A673 (cell line): ENCODE measurements around the gene CORO7. TPM values are rescaled to one million over a fixed set of nuclear protein-coding genes. Genes with fewer than 3 reads are reported as not detected.

Experiments used
- BruUV-seq: library from RNA; stranded (reverse); fragments of 400-500 nt; replicated peaks from 2 replicates; lab custom pipeline; 2021; lab: Mats Ljungman, UMichigan
- CTCF ChIA-PET: fragments of 300-600 bp; sonication (Branson Sonifier 250); formaldehyde crosslinking; loops from one replicate; lab custom pipeline; 2022; ENCODE audit warnings: antibody characterized with exemption; lab: Charles Lee
- POLR2A ChIA-PET: fragments of 300-600 bp; sonication (Branson Sonifier 250); formaldehyde crosslinking; loops from one replicate; lab custom pipeline; 2022; ENCODE audit warnings: antibody characterized with exemption; ENCODE audit not compliant: low non-redundant PET; lab: Charles Lee
- DNase-seq: peaks from one replicate; pipeline ENCODE4 v3.0.0-alpha.2; 2015; ENCODE audit warnings: low spot score
- H3K27ac ChIP-seq: fragments of 200-600 bp; sonication (generic); 2 replicates; pipeline ENCODE4 v1.5.1; 2016; ENCODE audit warnings: mixed run types, low read depth, mild to moderate bottlenecking, mixed read lengths, antibody characterized with exemption, low read length; ENCODE audit not compliant: poor library complexity, severe bottlenecking
- H3K27me3 ChIP-seq: fragments of 200-600 bp; sonication (generic); replicated peaks from 2 replicates; pipeline ENCODE4 v1.6.1; 2017; ENCODE audit warnings: mixed run types, low read depth, mild to moderate bottlenecking, mixed read lengths, antibody characterized with exemption, low read length; ENCODE audit not compliant: insufficient read depth, poor library complexity
- H3K36me3 ChIP-seq: fragments of 200-600 bp; sonication (generic); 2 replicates; pipeline ENCODE4 v1.6.1; 2016; ENCODE audit warnings: mixed run types, mild to moderate bottlenecking, mixed read lengths, antibody characterized with exemption, low read length; ENCODE audit not compliant: insufficient read depth, poor library complexity, severe bottlenecking
- H3K4me1 ChIP-seq: fragments of 200-600 bp; sonication (generic); 2 replicates; pipeline ENCODE4 v1.6.1; 2017; ENCODE audit warnings: mixed run types, mild to moderate bottlenecking, mixed read lengths, antibody characterized with exemption, low read length; ENCODE audit not compliant: insufficient read depth, poor library complexity, severe bottlenecking
- H3K4me3 ChIP-seq: fragments of 200-600 bp; sonication (generic); 2 replicates; pipeline ENCODE4 v1.5.1; 2016; ENCODE audit warnings: low read depth, mixed run types, mild to moderate bottlenecking, mixed read lengths, low read length; ENCODE audit not compliant: poor library complexity, severe bottlenecking
- H3K9me3 ChIP-seq: fragments of 200-600 bp; sonication (generic); 2 replicates; pipeline ENCODE4 v1.6.1; 2016; ENCODE audit warnings: mixed run types, low read depth, mild to moderate bottlenecking, mixed read lengths, antibody characterized with exemption, low read length; ENCODE audit not compliant: poor library complexity, severe bottlenecking
- EZH2 ChIP-seq: fragments of 200-600 bp; sonication (generic); IDR thresholded peaks from 2 replicates; pipeline ENCODE4 v1.6.1; 2017; ENCODE audit warnings: borderline replicate concordance, low read depth, mild to moderate bottlenecking, mixed read lengths, antibody characterized with exemption, low read length; ENCODE audit not compliant: poor library complexity, severe bottlenecking
- intact Hi-C: fragments of 100-400 bp; cut with micrococcal nuclease; formaldehyde crosslinking; loops from one replicate; pipeline ENCODE4 v1.10.0; 2022; ENCODE audit not compliant: unreplicated experiment
- total RNA-seq: library from RNA; stranded (reverse); gene quantifications from 2 replicates; pipeline ENCODE4 v1.2.3, GENCODE V29; 2021
- TF ChIP-seq, protein P1 (sequence below): fragments of 300-800, 200-600 bp; sonication (generic); conservative IDR thresholded peaks from 2 replicates; pipeline ENCODE4 v1.5.1; 2017; ENCODE audit warnings: low read depth, mild to moderate bottlenecking, antibody characterized with exemption, low read length, moderate library complexity, mixed read lengths

Gene CORO7
- total RNA-seq, 1 experiment from 2014 or later: 24.4 TPM

DNA sequence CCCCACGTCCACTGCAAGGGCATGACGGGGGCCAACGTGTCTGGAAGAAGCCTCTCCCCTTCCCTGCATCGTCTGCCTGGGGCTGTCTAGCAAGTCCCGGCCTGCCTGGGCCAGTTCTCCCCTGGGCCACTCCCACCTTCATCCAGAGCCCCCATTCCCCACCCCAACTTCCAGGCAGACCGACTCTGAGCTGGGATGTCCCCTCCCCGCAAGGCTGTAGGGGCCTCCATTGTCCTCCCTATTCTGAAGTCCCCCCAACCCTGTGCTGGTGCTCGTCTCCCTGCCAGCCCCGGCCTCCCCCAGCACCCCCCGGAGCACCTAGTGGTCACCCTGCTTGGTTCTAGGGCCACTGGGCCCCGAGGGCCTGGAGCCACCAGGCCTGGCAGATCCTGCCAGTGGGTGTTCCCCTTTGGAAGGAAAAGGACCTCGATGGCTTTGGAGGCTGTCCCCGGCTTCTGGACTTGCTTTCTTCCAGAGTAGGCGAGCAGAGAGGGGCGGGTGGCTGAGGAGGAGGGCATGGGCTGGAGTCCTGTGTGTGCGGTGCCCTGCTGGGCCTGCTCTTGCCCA is 95.7 kb downstream of the CORO7 start:
- BruUV-seq: no TSS peak
- Histone ChIP-seq H3K4me1 (peaks cover 37% of the 10 kb centered on the region), H3K4me3 (no peak overlapping the region), H3K27ac (no peak overlapping the region), H3K36me3 (no peaks in the 10 kb centered on the region), H3K27me3 (no peaks in the 10 kb centered on the region), H3K9me3 (no peaks in the 10 kb centered on the region)
- ChIA-PET POLR2A (no interaction called here), CTCF (no interaction called here)
- DNase-seq: no peak
- intact Hi-C loops: no loop called here
- TF ChIP-seq EZH2: no peak
- TF ChIP-seq, protein P1, sequence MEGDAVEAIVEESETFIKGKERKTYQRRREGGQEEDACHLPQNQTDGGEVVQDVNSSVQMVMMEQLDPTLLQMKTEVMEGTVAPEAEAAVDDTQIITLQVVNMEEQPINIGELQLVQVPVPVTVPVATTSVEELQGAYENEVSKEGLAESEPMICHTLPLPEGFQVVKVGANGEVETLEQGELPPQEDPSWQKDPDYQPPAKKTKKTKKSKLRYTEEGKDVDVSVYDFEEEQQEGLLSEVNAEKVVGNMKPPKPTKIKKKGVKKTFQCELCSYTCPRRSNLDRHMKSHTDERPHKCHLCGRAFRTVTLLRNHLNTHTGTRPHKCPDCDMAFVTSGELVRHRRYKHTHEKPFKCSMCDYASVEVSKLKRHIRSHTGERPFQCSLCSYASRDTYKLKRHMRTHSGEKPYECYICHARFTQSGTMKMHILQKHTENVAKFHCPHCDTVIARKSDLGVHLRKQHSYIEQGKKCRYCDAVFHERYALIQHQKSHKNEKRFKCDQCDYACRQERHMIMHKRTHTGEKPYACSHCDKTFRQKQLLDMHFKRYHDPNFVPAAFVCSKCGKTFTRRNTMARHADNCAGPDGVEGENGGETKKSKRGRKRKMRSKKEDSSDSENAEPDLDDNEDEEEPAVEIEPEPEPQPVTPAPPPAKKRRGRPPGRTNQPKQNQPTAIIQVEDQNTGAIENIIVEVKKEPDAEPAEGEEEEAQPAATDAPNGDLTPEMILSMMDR: no peak

DNA sequence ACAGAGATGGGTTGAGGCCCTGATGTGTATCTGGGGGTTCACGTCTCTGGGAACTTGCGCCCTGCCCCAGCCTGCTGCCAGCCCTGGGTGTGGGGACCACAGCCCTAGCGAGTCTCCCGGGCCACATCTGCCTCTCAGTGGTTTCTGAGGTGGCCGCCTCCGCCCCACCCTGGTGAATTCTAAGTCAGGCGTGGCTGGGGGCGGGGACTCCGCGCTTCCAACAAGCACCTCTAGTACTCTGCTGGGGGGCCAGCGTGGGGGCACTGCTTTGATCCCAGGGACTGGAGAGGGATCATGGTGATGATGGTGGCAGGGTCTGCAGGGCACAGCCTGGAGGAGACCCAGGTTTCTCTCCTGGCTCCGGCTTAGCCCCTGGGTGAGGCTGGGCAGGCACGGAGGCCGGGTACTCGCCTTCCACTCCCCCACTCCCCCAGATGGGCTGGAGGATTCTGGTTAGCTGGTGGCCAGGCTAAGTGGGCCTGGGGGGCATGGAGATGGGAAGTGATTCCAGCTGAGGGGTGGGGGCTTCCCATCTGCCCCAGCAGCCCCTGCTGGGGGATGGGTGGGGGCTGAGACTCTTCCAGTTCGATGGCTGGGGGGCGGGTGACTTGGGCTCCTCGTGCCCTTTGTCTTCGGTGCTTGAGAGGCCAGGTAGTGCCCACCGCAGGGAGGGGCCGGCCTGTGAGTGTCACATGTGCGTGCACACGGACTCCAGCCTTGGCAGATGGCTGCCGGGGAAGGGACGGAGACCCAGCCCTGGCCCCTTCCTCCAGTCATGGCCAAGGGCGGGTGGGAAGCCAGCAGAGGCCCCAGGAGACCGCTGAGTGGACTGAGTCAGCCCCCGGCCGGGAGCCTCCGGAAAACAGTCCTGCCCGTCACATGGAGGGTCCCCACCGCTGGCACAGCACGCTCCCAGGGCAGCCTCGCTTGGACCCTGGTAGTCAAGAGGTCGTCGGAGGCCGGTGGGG is 96.7 kb downstream of the CORO7 start:
- no peaks in the 10 kb centered on the region for H3K9me3 ChIP-seq
- POLR2A ChIA-PET: no interaction called here
- no TSS peak for BruUV-seq
- intact Hi-C loops: no loop called here
- DNase-seq: no peak
- H3K36me3 ChIP-seq: no peaks in the 10 kb centered on the region
- no peaks in the 10 kb centered on the region for H3K27me3 ChIP-seq
- no peak overlapping the region for H3K27ac ChIP-seq
- no peak overlapping the region for H3K4me3 ChIP-seq
- peaks cover 37% of the 10 kb centered on the region for H3K4me1 ChIP-seq
- CTCF ChIA-PET: no interaction called here
- TF ChIP-seq EZH2: no peak
- TF ChIP-seq, protein P1: no peak

DNA sequence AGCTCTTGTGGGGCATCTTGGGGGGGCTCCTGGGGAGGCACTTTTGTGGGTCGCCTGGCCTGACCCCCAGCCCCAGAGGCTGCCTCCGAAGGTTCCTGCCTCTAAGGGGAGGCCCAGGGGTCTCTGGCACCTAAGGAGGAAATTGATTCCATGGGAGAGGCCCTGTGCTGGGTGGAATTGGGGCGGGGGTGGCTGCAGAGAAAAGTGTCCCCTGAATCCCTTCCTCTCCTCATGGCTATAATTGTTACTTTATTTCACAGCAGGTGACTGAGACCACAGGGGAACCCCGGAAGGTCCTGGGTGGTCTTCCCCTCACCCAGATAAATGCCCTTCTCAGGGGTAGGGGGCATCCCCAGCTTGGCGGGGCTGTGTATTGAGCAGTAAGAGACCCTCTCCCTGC is 97.4 kb downstream of the CORO7 start:
- peak overlapping the region; percentile 14 for H3K27ac ChIP-seq
- CTCF ChIA-PET: no interaction called here
- peaks cover 36% of the 10 kb centered on the region for H3K4me1 ChIP-seq
- H3K27me3 ChIP-seq: no peaks in the 10 kb centered on the region
- no peak for TF ChIP-seq EZH2
- TF ChIP-seq, protein P1: no peak
- BruUV-seq: no TSS peak
- no peaks in the 10 kb centered on the region for H3K9me3 ChIP-seq
- DNase-seq: no peak
- intact Hi-C loops: no loop called here
- H3K36me3 ChIP-seq: no peaks in the 10 kb centered on the region
- POLR2A ChIA-PET: no interaction called here
- no peak overlapping the region for H3K4me3 ChIP-seq
